H9 (cell line): ENCODE data around the gene TTLL3. TPM values are rescaled to one million over a fixed set of nuclear protein-coding genes. Genes with fewer than 3 reads are reported as not detected.

Experiments
- DNase-seq: peaks from one replicate; pipeline ENCODE4 v3.0.0-alpha.2; 2017
- H2AFZ ChIP-seq: one replicate; pipeline ENCODE4 v1.6.1; 2013; ENCODE audit warnings: mild to moderate bottlenecking, low read length, control low read depth, moderate library complexity
- H2AK5ac ChIP-seq: 2 replicates; pipeline ENCODE4 v1.6.1; 2013; ENCODE audit warnings: low read length, control low read depth, mixed read lengths; ENCODE audit not compliant: insufficient read length
- H2BK120ac ChIP-seq: one replicate; pipeline ENCODE4 v1.6.1; 2013; ENCODE audit warnings: low read depth, mild to moderate bottlenecking, low read length, control low read depth, inconsistent platforms; ENCODE audit not compliant: poor library complexity, severe bottlenecking
- H2BK12ac ChIP-seq: 2 replicates; pipeline ENCODE4 v1.6.1; 2013; ENCODE audit warnings: low read length, control low read depth, mixed read lengths, low read depth; ENCODE audit not compliant: insufficient read length
- H2BK15ac ChIP-seq: 2 replicates; pipeline ENCODE4 v1.6.1; 2013; ENCODE audit warnings: low read depth, low read length, control low read depth
- H2BK20ac ChIP-seq: one replicate; pipeline ENCODE4 v1.6.1; 2013; ENCODE audit warnings: low read depth, mild to moderate bottlenecking, low read length, control low read depth, inconsistent platforms; ENCODE audit not compliant: poor library complexity, severe bottlenecking
- H2BK5ac ChIP-seq: 2 replicates; pipeline ENCODE4 v1.6.1; 2013; ENCODE audit warnings: low read length, control low read depth, mixed read lengths; ENCODE audit not compliant: insufficient read length
- H3K14ac ChIP-seq: 2 replicates; pipeline ENCODE4 v1.6.1; 2013; ENCODE audit warnings: low read length, control low read depth; ENCODE audit not compliant: insufficient read depth
- H3K18ac ChIP-seq: 2 replicates; pipeline ENCODE4 v1.6.1; 2013; ENCODE audit warnings: low read depth, mild to moderate bottlenecking, mixed read lengths, low read length, control low read depth; ENCODE audit not compliant: insufficient read length
- H3K23ac ChIP-seq: 2 replicates; pipeline ENCODE4 v1.6.1; 2013; ENCODE audit warnings: low read length, control low read depth, mixed read lengths, low read depth; ENCODE audit not compliant: insufficient read length
- H3K23me2 ChIP-seq: 2 replicates; pipeline ENCODE4 v1.6.1; 2013; ENCODE audit warnings: low read depth, mild to moderate bottlenecking, mixed read lengths, low read length, control low read depth; ENCODE audit not compliant: insufficient read length, poor library complexity, severe bottlenecking
- H3K27ac ChIP-seq: 2 replicates; pipeline ENCODE4 v1.5.1; 2013; ENCODE audit warnings: low read length, control low read depth, mixed read lengths, low read depth; ENCODE audit not compliant: insufficient read length
- H3K27me3 ChIP-seq: 2 replicates; pipeline ENCODE4 v1.6.1; 2013; ENCODE audit warnings: low read length, control low read depth, inconsistent platforms; ENCODE audit not compliant: insufficient read depth
- H3K4ac ChIP-seq: 2 replicates; pipeline ENCODE4 v1.6.1; 2013; ENCODE audit warnings: low read depth, mild to moderate bottlenecking, control low read depth, inconsistent platforms, low read length, moderate library complexity
- H3K4me1 ChIP-seq: 2 replicates; pipeline ENCODE4 v1.6.1; 2013; ENCODE audit warnings: low read length, control low read depth, inconsistent platforms; ENCODE audit not compliant: insufficient read depth
- H3K4me2 ChIP-seq: 2 replicates; pipeline ENCODE4 v1.6.1; 2013; ENCODE audit warnings: low read length, control low read depth, mixed read lengths; ENCODE audit not compliant: insufficient read length, insufficient read depth
- H3K56ac ChIP-seq: 2 replicates; pipeline ENCODE4 v1.6.1; 2013; ENCODE audit warnings: low read depth, mild to moderate bottlenecking, mixed read lengths, low read length, control low read depth; ENCODE audit not compliant: insufficient read length
- H3K79me1 ChIP-seq: 2 replicates; pipeline ENCODE4 v1.6.1; 2013; ENCODE audit warnings: low read depth, mild to moderate bottlenecking, moderate library complexity, low read length, control low read depth, inconsistent platforms; ENCODE audit not compliant: insufficient read depth, poor library complexity, severe bottlenecking
- H3K79me2 ChIP-seq: 2 replicates; pipeline ENCODE4 v1.6.1; 2013; ENCODE audit warnings: low read length, control low read depth, inconsistent platforms; ENCODE audit not compliant: insufficient read depth
- H3K9ac ChIP-seq: 2 replicates; pipeline ENCODE4 v1.6.1; 2013; ENCODE audit warnings: low read length, control low read depth, mixed read lengths; ENCODE audit not compliant: insufficient read length; ENCODE audit errors: extremely low read depth
- H3K9me3 ChIP-seq: one replicate; pipeline ENCODE4 v1.6.1; 2013; ENCODE audit warnings: low read depth, low read length, inconsistent platforms; ENCODE audit not compliant: control insufficient read depth
- H3T11ph ChIP-seq: one replicate; pipeline ENCODE4 v1.6.1; 2013; ENCODE audit warnings: mild to moderate bottlenecking, low read length, control low read depth, inconsistent platforms
- H4K20me1 ChIP-seq: one replicate; pipeline ENCODE4 v1.6.1; 2013; ENCODE audit not compliant: control insufficient read depth, insufficient read length, insufficient read depth
- H4K5ac ChIP-seq: 2 replicates; pipeline ENCODE4 v1.6.1; 2013; ENCODE audit warnings: low read depth, mild to moderate bottlenecking, mixed read lengths, low read length, control low read depth; ENCODE audit not compliant: insufficient read length
- H4K8ac ChIP-seq: replicated peaks from 2 replicates; pipeline ENCODE4 v1.6.1; 2013; ENCODE audit warnings: low read length, control low read depth, mixed read lengths, low read depth; ENCODE audit not compliant: insufficient read length
- H4K91ac ChIP-seq: 2 replicates; pipeline ENCODE4 v1.6.1; 2013; ENCODE audit warnings: low read depth, mild to moderate bottlenecking, moderate library complexity, mixed read lengths, low read length, control low read depth; ENCODE audit not compliant: insufficient read length
- H3K27ac Mint-ChIP-seq, 3 experiments: 2 replicates in 2 of 3; 3 replicates in 1 of 3; pipeline ENCODE4 v1.8.0; 2020 to 2021; ENCODE audit warnings: mixed read lengths in 3 of 3, mild to moderate bottlenecking in 1 of 3, moderate library complexity in 1 of 3
- H3K27me3 Mint-ChIP-seq: 2 replicates; pipeline ENCODE4 v1.8.0; 2021; ENCODE audit warnings: low read depth, mild to moderate bottlenecking, moderate library complexity, mixed read lengths
- H3K36me3 Mint-ChIP-seq, 3 experiments: 2 replicates in 2 of 3; 3 replicates in 1 of 3; pipeline ENCODE4 v1.8.0; 2020 to 2021; ENCODE audit warnings: low read depth in 3 of 3, mixed read lengths in 3 of 3; ENCODE audit not compliant: insufficient read depth in 1 of 3
- H3K4me1 Mint-ChIP-seq, 2 experiments: 2 replicates each; pipeline ENCODE4 v1.8.0; 2020; ENCODE audit warnings: mixed read lengths in 2 of 2
- H3K4me3 Mint-ChIP-seq, 2 experiments: 2 replicates in 1 of 2; 3 replicates in 1 of 2; pipeline ENCODE4 v1.8.0; 2020 to 2021; ENCODE audit warnings: mild to moderate bottlenecking in 2 of 2, mixed read lengths in 2 of 2, moderate library complexity in 1 of 2
- H3K9me3 Mint-ChIP-seq, 2 experiments: 2 replicates in 1 of 2; 3 replicates in 1 of 2; pipeline ENCODE4 v1.8.0; 2020; ENCODE audit warnings: mild to moderate bottlenecking in 2 of 2, mixed read lengths in 2 of 2, moderate library complexity in 1 of 2
- CTCF ChIP-seq: fragments of 200-600 bp; sonication (generic); conservative IDR thresholded peaks from 3 replicates; pipeline ENCODE4 v1.8.0; 2021; ENCODE audit warnings: antibody characterized with exemption, mild to moderate bottlenecking
- WGBS: extraction: QIAGEN DNeasy Blood & Tissue Kit; methylation state at CpG from one replicate; pipeline ENCODE4 v1.1.7; 2013; ENCODE audit warnings: missing lambda C conversion rate, low lambda C conversion rate, mixed read lengths; ENCODE audit not compliant: insufficient read length; ENCODE audit errors: extremely low coverage; 5-methylcytosine and 5-hydroxymethylcytosine counted together
- total RNA-seq: library from RNA; stranded (reverse); gene quantifications from 2 replicates; pipeline ENCODE4 v1.2.1, GENCODE V29; 2021

TTLL3 gene
- total RNA-seq, 1 experiment from 2014 or later: 14.4 TPM

- Histone ChIP-seq H3K23me2 (no peaks in the 10 kb centered on the region), H3K56ac (no peak overlapping the region), H3K79me1 (no peaks in the 10 kb centered on the region), H4K91ac (no peak overlapping the region), H2BK20ac (no peak overlapping the region), H3K4me1 (no peaks in the 10 kb centered on the region), H4K8ac (no peak overlapping the region), H2AFZ (no peak overlapping the region), H2AK5ac (no peak overlapping the region), H3K9ac (no peak overlapping the region), H2BK120ac (no peak overlapping the region), H3K27me3 (no peaks in the 10 kb centered on the region), H4K5ac (no peak overlapping the region), H3T11ph (no peak overlapping the region), H3K27ac (no peak overlapping the region), H4K20me1 (no peaks in the 10 kb centered on the region), H3K4ac (no peak overlapping the region), H2BK12ac (no peak overlapping the region), H3K9me3 (no peaks in the 10 kb centered on the region), H3K18ac (no peak overlapping the region), H3K79me2 (no peaks in the 10 kb centered on the region), H2BK15ac (no peak overlapping the region), H2BK5ac (no peak overlapping the region), H3K14ac (no peak overlapping the region; the same call in 1 of the 2 replicates), H3K4me2 (no peak overlapping the region), H3K23ac (no peak overlapping the region)
- peaks cover 3 to 5% of the 10 kb centered on the region in 2 experiments; a peak in 2 of 4 replicates for H3K4me1 Mint-ChIP-seq
- H3K27ac Mint-ChIP-seq: no peak overlapping the region
- no peaks in the 10 kb centered on the region for H3K36me3 Mint-ChIP-seq
- WGBS: no CpG with 5 or more reads among the region's 12 CpGs
- no peak overlapping the region for H3K4me3 Mint-ChIP-seq
- no peak for TF ChIP-seq CTCF
- DNase-seq: no peak
- H3K9me3 Mint-ChIP-seq: no peaks in the 10 kb centered on the region
- no peaks in the 10 kb centered on the region; the same call in none of the 2 replicates for H3K27me3 Mint-ChIP-seq
These were observed 66.9 kb downstream of the TTLL3 start for GRCh38 chr3:9876991-9877390.
